HCT116 (cell line): ENCODE data around the gene P2RY12. TPM values are rescaled to one million over a fixed set of nuclear protein-coding genes. Genes with fewer than 3 reads are reported as not detected.

Experiments
- ATAC-seq: fragments of 200-7000 bp; cut with Tn5 transposase; 2 replicates; pipeline ENCODE4 v1.9.1; 2020; ENCODE audit warnings: mild to moderate bottlenecking, moderate library complexity
- BruUV-seq: library from RNA; stranded (reverse); fragments of 400-500 nt; replicated peaks from 2 replicates; lab custom pipeline; 2021; lab: Mats Ljungman, UMichigan
- CTCF ChIA-PET: fragments of 300-600 bp; sonication (Branson Sonifier 250); formaldehyde crosslinking; loops from one replicate; lab custom pipeline; 2021; ENCODE audit warnings: antibody characterized with exemption; lab: Charles Lee
- POLR2A ChIA-PET: fragments of 300-600, 350-600 bp; sonication (Branson Sonifier 250); formaldehyde crosslinking; loops from one replicate; lab custom pipeline; 2021; ENCODE audit warnings: antibody characterized with exemption; lab: Charles Lee
- RAD21 ChIA-PET, 2 experiments: fragments of 300-600 bp; sonication (Branson Sonifier 250); formaldehyde crosslinking; loops; one replicate each; lab custom pipeline; 2023; ENCODE audit warnings: low total read pairs in 2 of 2; ENCODE audit not compliant: uncharacterized antibody in 2 of 2, unreplicated experiment in 2 of 2, low non-redundant PET in 1 of 2; lab: Charles Lee
- DNase-seq: peaks from one replicate; pipeline ENCODE4 v3.0.0-alpha.2; 2010; ENCODE audit warnings: low read depth, low spot score
- H2AFZ ChIP-seq: fragments of 200-600 bp; shearing (Covaris generic), sonication (generic); 2 replicates; pipeline ENCODE4 v1.6.1; 2017; ENCODE audit warnings: low read depth, mixed run types, mixed read lengths, antibody characterized with exemption, low read length; ENCODE audit not compliant: poor library complexity, severe bottlenecking
- H3K27ac ChIP-seq: 2 replicates; pipeline ENCODE4 v1.5.1; 2012; ENCODE audit warnings: low read depth, low read length
- H3K27me3 ChIP-seq: fragments of 200-600 bp; sonication (generic); 2 replicates; pipeline ENCODE4 v1.6.1; 2016; ENCODE audit warnings: mixed run types, low read length, mixed read lengths; ENCODE audit not compliant: insufficient read depth
- H3K36me3 ChIP-seq, 2 experiments: fragments of 200-500 bp in 1 of 2; fragments of 200-600 bp in 1 of 2; sonication (Bioruptor generic) in 1 of 2; sonication (generic) in 1 of 2; 2 replicates each; pipeline versions ENCODE4 v1.5.1 to v1.6.1; 2014 to 2016; ENCODE audit warnings: low read length in 2 of 2, inconsistent platforms in 1 of 2, mixed read lengths in 1 of 2, mixed run types in 1 of 2; ENCODE audit not compliant: insufficient read depth in 2 of 2, control insufficient read depth in 1 of 2
- H3K4me1 ChIP-seq, 2 experiments: fragments of 200-600 bp in 1 of 2; sonication (generic) in 1 of 2; 2 replicates each; pipeline versions ENCODE4 v1.5.1 to v1.6.1; 2012 to 2017; ENCODE audit warnings: low read length in 2 of 2, inconsistent platforms in 1 of 2, mild to moderate bottlenecking in 1 of 2, mixed read lengths in 1 of 2, mixed run types in 1 of 2, moderate library complexity in 1 of 2; ENCODE audit not compliant: insufficient read depth in 2 of 2, control insufficient read depth in 1 of 2
- H3K4me2 ChIP-seq: fragments of 200-600 bp; sonication (generic); 2 replicates; pipeline ENCODE4 v1.6.1; 2017; ENCODE audit warnings: mixed run types, low read length, mixed read lengths
- H3K4me3 ChIP-seq, 2 experiments: fragments of 200-600 bp in 1 of 2; sonication (generic) in 1 of 2; replicated peaks in 1 of 2; 2 replicates each; pipeline ENCODE4 v1.5.1; 2011 to 2016; ENCODE audit warnings: low read length in 2 of 2, control low read depth in 1 of 2, low read depth in 1 of 2, mild to moderate bottlenecking in 1 of 2, mixed read lengths in 1 of 2, mixed run types in 1 of 2
- H3K79me2 ChIP-seq: fragments of 200-600 bp; sonication (generic); 2 replicates; pipeline ENCODE4 v1.6.1; 2017; ENCODE audit warnings: mild to moderate bottlenecking, mixed run types, low read length, moderate library complexity, mixed read lengths; ENCODE audit not compliant: insufficient read depth
- H3K9ac ChIP-seq: fragments of 200-600 bp; sonication (generic); 2 replicates; pipeline ENCODE4 v1.6.1; 2016; ENCODE audit warnings: low read length, mixed read lengths
- H3K9me2 ChIP-seq: fragments of 200-600 bp; sonication (generic), shearing (Covaris generic); 2 replicates; pipeline ENCODE4 v1.6.1; 2017; ENCODE audit warnings: mixed run types, mild to moderate bottlenecking, moderate library complexity; ENCODE audit not compliant: insufficient read depth
- H3K9me3 ChIP-seq, 2 experiments: fragments of 200-500 bp in 1 of 2; fragments of 200-600 bp in 1 of 2; sonication (Bioruptor generic) in 1 of 2; sonication (generic) in 1 of 2; 2 replicates each; pipeline ENCODE4 v1.6.1; 2014 to 2017; ENCODE audit warnings: low read length in 2 of 2, mixed read lengths in 2 of 2, inconsistent platforms in 1 of 2, low read depth in 1 of 2, mild to moderate bottlenecking in 1 of 2, mixed run types in 1 of 2, moderate library complexity in 1 of 2; ENCODE audit not compliant: control insufficient read depth in 1 of 2, insufficient read depth in 1 of 2
- H4K20me1 ChIP-seq: fragments of 200-600 bp; sonication (generic), shearing (Covaris generic); 2 replicates; pipeline ENCODE4 v1.6.1; 2017; ENCODE audit warnings: mixed run types, mild to moderate bottlenecking, moderate library complexity; ENCODE audit not compliant: insufficient read depth
- CBX3 ChIP-seq: IDR thresholded peaks from 2 replicates; pipeline ENCODE4 v1.6.1; 2012; ENCODE audit warnings: low read depth
- CEBPB ChIP-seq: IDR thresholded peaks from 2 replicates; pipeline ENCODE4 v1.6.1; 2012; ENCODE audit warnings: low read depth
- EGR1 ChIP-seq: IDR thresholded peaks from 2 replicates; pipeline ENCODE4 v1.6.1; 2012; ENCODE audit warnings: low read depth
- ELF1 ChIP-seq: IDR thresholded peaks from 2 replicates; pipeline ENCODE4 v1.6.1; 2012; ENCODE audit warnings: low read depth, borderline replicate concordance
- EZH2 ChIP-seq: fragments of 200-600 bp; sonication (generic); IDR thresholded peaks from 2 replicates; pipeline ENCODE4 v1.6.1; 2017; ENCODE audit warnings: antibody characterized with exemption, mixed run types
- EZH2phosphoT487 ChIP-seq: fragments of 200-600 bp; IDR thresholded peaks from 2 replicates; pipeline ENCODE4 v1.6.1; 2018; ENCODE audit warnings: antibody characterized with exemption, borderline replicate concordance
- JUND ChIP-seq: IDR thresholded peaks from 2 replicates; pipeline ENCODE4 v1.6.1; 2012
- POLR2A ChIP-seq: IDR thresholded peaks from 2 replicates; pipeline ENCODE4 v1.7.0; 2011; ENCODE audit warnings: borderline replicate concordance; ENCODE audit not compliant: insufficient read depth, insufficient read length; ENCODE audit errors: extremely low read depth
- RAD21 ChIP-seq: IDR thresholded peaks from 2 replicates; pipeline ENCODE4 v1.6.1; 2012; ENCODE audit warnings: low read depth, mild to moderate bottlenecking
- SIN3A ChIP-seq: IDR thresholded peaks from 2 replicates; pipeline ENCODE4 v1.6.1; 2012; ENCODE audit warnings: low read depth
- SP1 ChIP-seq: IDR thresholded peaks from 2 replicates; pipeline ENCODE4 v1.6.1; 2012; ENCODE audit warnings: low read depth
- SRF ChIP-seq: IDR thresholded peaks from 2 replicates; pipeline ENCODE4 v1.6.1; 2012; ENCODE audit warnings: low read depth
- TCF7L2 ChIP-seq: IDR thresholded peaks from 2 replicates; pipeline ENCODE4 v1.7.0; 2011; ENCODE audit warnings: borderline replicate concordance, inconsistent platforms; ENCODE audit not compliant: insufficient read depth, insufficient read length; ENCODE audit errors: extremely low read depth
- YY1 ChIP-seq: IDR thresholded peaks from 2 replicates; pipeline ENCODE4 v1.6.1; 2011; ENCODE audit warnings: low read length, low read depth, moderate library complexity, mild to moderate bottlenecking; ENCODE audit not compliant: insufficient replicate concordance; ENCODE audit errors: extremely low read depth
- ZFX ChIP-seq: fragments of 450-650 bp; IDR thresholded peaks from 2 replicates; pipeline ENCODE4 v1.6.1; 2017
- ZNF274 ChIP-seq: fragments of 200-500 bp; sonication (Bioruptor generic); IDR thresholded peaks from 2 replicates; pipeline ENCODE4 v1.6.1; 2014; ENCODE audit warnings: mild to moderate bottlenecking, low read depth, low read length, inconsistent platforms
- intact Hi-C: fragments of 100-400 bp; cut with micrococcal nuclease; formaldehyde crosslinking; loops from 2 replicates; pipeline ENCODE4 v1.10.0; 2022
- total RNA-seq: library from RNA; stranded (reverse); gene quantifications from one replicate; pipeline ENCODE4 v1.2.1, GENCODE V29; 2021; ENCODE audit not compliant: unreplicated experiment
- TF ChIP-seq, protein P1 (sequence below): IDR thresholded peaks from 2 replicates; pipeline ENCODE4 v1.6.1; 2012; ENCODE audit warnings: low read depth
- TF ChIP-seq, protein P2 (sequence below): IDR thresholded peaks from 2 replicates; pipeline ENCODE4 v1.6.1; 2012
- TF ChIP-seq, protein P3 (sequence below), 3 experiments: fragments of 200-600 bp in 1 of 3; sonication (generic) in 1 of 3; IDR thresholded peaks in 2 of 3; conservative IDR thresholded peaks in 1 of 3; 2 replicates each; pipeline ENCODE4 v1.5.1; 2012 to 2017; ENCODE audit warnings: low read depth in 2 of 3, low read length in 2 of 3, antibody characterized with exemption in 1 of 3, borderline replicate concordance in 1 of 3, control low read depth in 1 of 3, mild to moderate bottlenecking in 1 of 3, mixed read lengths in 1 of 3, mixed run types in 1 of 3, moderate library complexity in 1 of 3; ENCODE audit not compliant: insufficient read depth in 1 of 3
- TF ChIP-seq, protein P4 (sequence below): IDR thresholded peaks from 2 replicates; pipeline ENCODE4 v1.6.1; 2012

The P2RY12 gene
- total RNA-seq, 1 experiment from 2014 or later = not detected

DNA sequence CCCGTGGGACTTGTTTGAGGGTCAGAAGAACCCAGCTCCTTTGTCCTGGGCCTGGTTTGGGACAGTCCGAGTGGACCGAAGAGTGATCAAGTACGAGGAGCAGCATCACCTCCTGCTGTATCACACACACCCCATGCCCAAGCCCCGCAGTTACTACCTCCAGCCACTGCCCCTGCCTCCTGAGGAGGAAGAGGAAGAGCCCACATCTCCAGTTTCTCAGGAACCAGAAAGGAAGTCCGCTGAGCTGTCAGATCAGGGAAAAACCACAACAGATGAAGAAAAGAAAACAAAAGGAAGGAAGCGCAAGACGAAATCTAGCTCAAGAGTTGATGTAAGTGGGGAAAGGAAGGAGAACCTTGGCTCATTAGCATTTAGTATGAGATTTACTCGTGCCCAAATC is 3.3 kb upstream of the P2RY12 start:
- ATAC-seq = no peak
- RAD21 ChIA-PET = no interaction called here
- CTCF ChIA-PET = interaction anchor here (1.8 kb wide), 1 partner anchor 8 kb away, joined by 6 read pairs; no protein-coding TSS in a partner anchor
- DNase-seq = no peak
- Histone ChIP-seq H3K4me3 (no peak overlapping the region), H3K79me2 (no peaks in the 10 kb centered on the region), H3K4me1 (no peaks in the 10 kb centered on the region), H3K4me2 (no peak overlapping the region), H3K9me2 (no peaks in the 10 kb centered on the region), H3K9me3 (no peaks in the 10 kb centered on the region), H3K27me3 (no peaks in the 10 kb centered on the region), H3K9ac (no peak overlapping the region), H3K36me3 (no peaks in the 10 kb centered on the region), H3K27ac (no peak overlapping the region), H4K20me1 (no peaks in the 10 kb centered on the region), H2AFZ (no peak overlapping the region)
- TF ChIP-seq YY1 (no peak), ELF1 (no peak), SP1 (no peak), TCF7L2 (no peak), JUND (no peak), SRF (no peak), ZNF274 (no peak), CBX3 (no peak), EZH2phosphoT487 (no peak), POLR2A (no peak), EGR1 (no peak), CEBPB (no peak), ZFX (no peak), SIN3A (no peak), EZH2 (no peak), RAD21 (no peak)
- TF ChIP-seq, protein P1, sequence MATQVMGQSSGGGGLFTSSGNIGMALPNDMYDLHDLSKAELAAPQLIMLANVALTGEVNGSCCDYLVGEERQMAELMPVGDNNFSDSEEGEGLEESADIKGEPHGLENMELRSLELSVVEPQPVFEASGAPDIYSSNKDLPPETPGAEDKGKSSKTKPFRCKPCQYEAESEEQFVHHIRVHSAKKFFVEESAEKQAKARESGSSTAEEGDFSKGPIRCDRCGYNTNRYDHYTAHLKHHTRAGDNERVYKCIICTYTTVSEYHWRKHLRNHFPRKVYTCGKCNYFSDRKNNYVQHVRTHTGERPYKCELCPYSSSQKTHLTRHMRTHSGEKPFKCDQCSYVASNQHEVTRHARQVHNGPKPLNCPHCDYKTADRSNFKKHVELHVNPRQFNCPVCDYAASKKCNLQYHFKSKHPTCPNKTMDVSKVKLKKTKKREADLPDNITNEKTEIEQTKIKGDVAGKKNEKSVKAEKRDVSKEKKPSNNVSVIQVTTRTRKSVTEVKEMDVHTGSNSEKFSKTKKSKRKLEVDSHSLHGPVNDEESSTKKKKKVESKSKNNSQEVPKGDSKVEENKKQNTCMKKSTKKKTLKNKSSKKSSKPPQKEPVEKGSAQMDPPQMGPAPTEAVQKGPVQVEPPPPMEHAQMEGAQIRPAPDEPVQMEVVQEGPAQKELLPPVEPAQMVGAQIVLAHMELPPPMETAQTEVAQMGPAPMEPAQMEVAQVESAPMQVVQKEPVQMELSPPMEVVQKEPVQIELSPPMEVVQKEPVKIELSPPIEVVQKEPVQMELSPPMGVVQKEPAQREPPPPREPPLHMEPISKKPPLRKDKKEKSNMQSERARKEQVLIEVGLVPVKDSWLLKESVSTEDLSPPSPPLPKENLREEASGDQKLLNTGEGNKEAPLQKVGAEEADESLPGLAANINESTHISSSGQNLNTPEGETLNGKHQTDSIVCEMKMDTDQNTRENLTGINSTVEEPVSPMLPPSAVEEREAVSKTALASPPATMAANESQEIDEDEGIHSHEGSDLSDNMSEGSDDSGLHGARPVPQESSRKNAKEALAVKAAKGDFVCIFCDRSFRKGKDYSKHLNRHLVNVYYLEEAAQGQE = no peak
- TF ChIP-seq, protein P2, sequence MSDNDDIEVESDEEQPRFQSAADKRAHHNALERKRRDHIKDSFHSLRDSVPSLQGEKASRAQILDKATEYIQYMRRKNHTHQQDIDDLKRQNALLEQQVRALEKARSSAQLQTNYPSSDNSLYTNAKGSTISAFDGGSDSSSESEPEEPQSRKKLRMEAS = no peak
- TF ChIP-seq, protein P3, sequence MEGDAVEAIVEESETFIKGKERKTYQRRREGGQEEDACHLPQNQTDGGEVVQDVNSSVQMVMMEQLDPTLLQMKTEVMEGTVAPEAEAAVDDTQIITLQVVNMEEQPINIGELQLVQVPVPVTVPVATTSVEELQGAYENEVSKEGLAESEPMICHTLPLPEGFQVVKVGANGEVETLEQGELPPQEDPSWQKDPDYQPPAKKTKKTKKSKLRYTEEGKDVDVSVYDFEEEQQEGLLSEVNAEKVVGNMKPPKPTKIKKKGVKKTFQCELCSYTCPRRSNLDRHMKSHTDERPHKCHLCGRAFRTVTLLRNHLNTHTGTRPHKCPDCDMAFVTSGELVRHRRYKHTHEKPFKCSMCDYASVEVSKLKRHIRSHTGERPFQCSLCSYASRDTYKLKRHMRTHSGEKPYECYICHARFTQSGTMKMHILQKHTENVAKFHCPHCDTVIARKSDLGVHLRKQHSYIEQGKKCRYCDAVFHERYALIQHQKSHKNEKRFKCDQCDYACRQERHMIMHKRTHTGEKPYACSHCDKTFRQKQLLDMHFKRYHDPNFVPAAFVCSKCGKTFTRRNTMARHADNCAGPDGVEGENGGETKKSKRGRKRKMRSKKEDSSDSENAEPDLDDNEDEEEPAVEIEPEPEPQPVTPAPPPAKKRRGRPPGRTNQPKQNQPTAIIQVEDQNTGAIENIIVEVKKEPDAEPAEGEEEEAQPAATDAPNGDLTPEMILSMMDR (IDR thresholded peaks at IDR 0.05 in 2 of 3, conservative IDR thresholded peaks at IDR 0.05 in 1 of 3; ENCODE audit: borderline replicate concordance in 1 of 3, insufficient read depth in 1 of 3, low read depth in 2 of 3, low read length in 2 of 3) = no peak
- TF ChIP-seq, protein P4, sequence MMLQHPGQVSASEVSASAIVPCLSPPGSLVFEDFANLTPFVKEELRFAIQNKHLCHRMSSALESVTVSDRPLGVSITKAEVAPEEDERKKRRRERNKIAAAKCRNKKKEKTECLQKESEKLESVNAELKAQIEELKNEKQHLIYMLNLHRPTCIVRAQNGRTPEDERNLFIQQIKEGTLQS = no peak
- POLR2A ChIA-PET = no interaction called here
- intact Hi-C loops = no loop called here
- no TSS peak for BruUV-seq
